Fibroblast of lung (primary cell): ENCODE measurements around the gene HMX1.

Source experiments
- CTCF ChIP-seq, 2 donors: IDR thresholded peaks in 1 of 2; conservative IDR thresholded peaks in 1 of 2; 1 replicate in 1 of 2; 2 replicates in 1 of 2; pipeline ENCODE4 v1.5.1; 2011 to 2012; ENCODE audit warnings: low read length in 2 of 2, control low read depth in 1 of 2, inconsistent platforms in 1 of 2, low read depth in 1 of 2, mild to moderate bottlenecking in 1 of 2
- EZH2 ChIP-seq: IDR thresholded peaks from 2 replicates; pipeline ENCODE4 v1.5.1; 2012; ENCODE audit warnings: low read length, control low read depth, mild to moderate bottlenecking; ENCODE audit errors: missing control alignments

- TF ChIP-seq CTCF (conservative IDR thresholded peaks at IDR 0.05 in 1 of 2, IDR thresholded peaks at IDR 0.05 in 1 of 2; ENCODE audit: low read depth in 1 of 2, low read length in 2 of 2), result no peak
- no peak for TF ChIP-seq EZH2
Observed at GRCh38 chr4:8857766-8858700, 13.6 kb downstream of the HMX1 start.
